T-cell (primary cell): ENCODE data around the gene KCNMB1. TPM values are rescaled to one million over a fixed set of nuclear protein-coding genes. Genes with fewer than 3 reads are reported as not detected.

Experiments used
- ATAC-seq, 4 experiments: fragments of 200-7000 bp in 3 of 4; fragments of 150-1000 bp in 1 of 4; cut with Tn5 transposase; replicated peaks in 1 of 4; 1 replicate in 3 of 4; 2 replicates in 1 of 4; pipeline ENCODE4 v1.10.0; 2021; ENCODE audit warnings: moderate library complexity in 3 of 4, mild to moderate bottlenecking in 2 of 4, moderate number of reproducible peaks in 1 of 4
- CTCF ChIA-PET, 2 donors: fragments of 300-600 bp; sonication (Branson Sonifier 250); formaldehyde crosslinking; loops; one replicate each; lab custom pipeline; 2022; ENCODE audit warnings: antibody characterized with exemption in 2 of 2; lab: Charles Lee
- POLR2A ChIA-PET, 2 donors: fragments of 300-600 bp; sonication (Branson Sonifier 250); formaldehyde crosslinking; loops; one replicate each; lab custom pipeline; 2022; ENCODE audit warnings: antibody characterized with exemption in 2 of 2; lab: Charles Lee
- DNase-seq, 35 experiments: peaks; one replicate each; pipeline versions ENCODE4 v3.0.0 to v3.0.0-alpha.2; 2013 to 2023
- H3K27ac ChIP-seq: one replicate; pipeline ENCODE4 v1.5.1; 2013; ENCODE audit warnings: low read length
- H3K27me3 ChIP-seq, 2 experiments: replicated peaks in 1 of 2; 1 replicate in 1 of 2; 2 replicates in 1 of 2; pipeline versions ENCODE4 v1.6.1 to v1.7.0; 2013; ENCODE audit warnings: low read length in 1 of 2, mixed read lengths in 1 of 2; ENCODE audit not compliant: control insufficient read depth in 2 of 2, insufficient read depth in 2 of 2; ENCODE audit errors: extremely low read depth in 1 of 2
- H3K36me3 ChIP-seq, 2 donors: 1 replicate in 1 of 2; 2 replicates in 1 of 2; pipeline versions ENCODE4 v1.6.1 to v1.7.0; 2013; ENCODE audit warnings: low read length in 1 of 2; ENCODE audit not compliant: control insufficient read depth in 2 of 2, insufficient read depth in 1 of 2; ENCODE audit errors: extremely low read depth in 1 of 2
- H3K4me1 ChIP-seq, 2 experiments: 1 replicate in 1 of 2; 2 replicates in 1 of 2; pipeline versions ENCODE4 v1.6.1 to v1.7.0; 2013; ENCODE audit warnings: low read length in 2 of 2, mixed read lengths in 1 of 2; ENCODE audit not compliant: insufficient read depth in 2 of 2, control insufficient read depth in 1 of 2; ENCODE audit errors: extremely low read depth in 1 of 2
- H3K4me3 ChIP-seq, 2 donors: 1 replicate in 1 of 2; 2 replicates in 1 of 2; pipeline versions ENCODE4 v1.5.1 to v1.7.0; 2013; ENCODE audit warnings: mild to moderate bottlenecking in 2 of 2, low read length in 1 of 2, moderate library complexity in 1 of 2; ENCODE audit not compliant: control insufficient read depth in 1 of 2; ENCODE audit errors: extremely low read depth in 1 of 2
- H3K9me3 ChIP-seq: 2 replicates; pipeline ENCODE4 v1.7.0; 2013
- H3K27ac Mint-ChIP-seq, 2 donors: one replicate each; pipeline ENCODE4 v1.8.0; 2020 to 2021; ENCODE audit warnings: mild to moderate bottlenecking in 2 of 2, mixed read lengths in 2 of 2
- H3K27me3 Mint-ChIP-seq, 2 donors: one replicate each; pipeline ENCODE4 v1.8.0; 2021 to 2022; ENCODE audit warnings: mixed read lengths in 2 of 2
- H3K36me3 Mint-ChIP-seq: one replicate; pipeline ENCODE4 v1.8.0; 2021; ENCODE audit warnings: mixed read lengths
- H3K4me1 Mint-ChIP-seq, 3 donors: one replicate each; pipeline ENCODE4 v1.8.0; 2020 to 2022; ENCODE audit warnings: mixed read lengths in 3 of 3, mild to moderate bottlenecking in 1 of 3
- H3K4me3 Mint-ChIP-seq, 3 donors: one replicate each; pipeline ENCODE4 v1.8.0; 2020 to 2022; ENCODE audit warnings: mild to moderate bottlenecking in 3 of 3, mixed read lengths in 3 of 3, moderate library complexity in 3 of 3
- H3K9me3 Mint-ChIP-seq, 3 donors: one replicate each; pipeline ENCODE4 v1.8.0; 2020 to 2022; ENCODE audit warnings: mixed read lengths in 3 of 3
- WGBS: methylation state at CpG from one replicate; pipeline ENCODE4 v1.1.5; 2013; ENCODE audit warnings: missing lambda C conversion rate; ENCODE audit not compliant: insufficient coverage; 5-methylcytosine and 5-hydroxymethylcytosine counted together
- total RNA-seq, 35 experiments: library from RNA in 6 of 35; stranded (reverse) in 6 of 35; fragments of 120-200 nt in 1 of 35; gene quantifications; one replicate each; pipeline versions ENCODE4 v1.2.1 to v1.2.4 and lab custom pipeline; 2013 to 2026

KCNMB1 gene
- total RNA-seq, 5 donors from 2014 or later (not counting 1 experiment from before 2014, with no cell fraction given): not detected

DNA sequence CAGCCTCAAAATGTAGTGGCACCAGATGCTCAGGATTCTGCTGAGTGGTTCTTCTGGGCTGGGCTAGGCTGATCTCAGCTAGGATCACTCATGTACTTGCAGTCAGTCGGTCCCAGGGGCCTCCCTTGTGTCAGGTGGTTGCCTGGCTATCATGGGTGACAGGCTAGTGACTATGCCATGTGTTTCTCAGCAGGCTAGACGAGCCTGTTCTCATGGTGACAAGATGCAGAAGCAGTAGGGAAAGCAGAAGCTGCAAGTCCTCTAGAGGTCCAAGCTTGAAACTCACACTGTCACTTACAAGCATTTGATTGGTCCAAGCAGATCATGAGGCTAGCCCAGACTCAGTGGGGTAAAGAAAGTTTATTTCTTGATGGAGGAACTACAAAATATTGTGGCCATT lies 15.2 kb upstream of the KCNMB1 start:
- Histone ChIP-seq H3K36me3 (no peaks in the 10 kb centered on the region), H3K4me3 (no peak overlapping the region), H3K27ac (no peak overlapping the region), H3K9me3 (no peaks in the 10 kb centered on the region), H3K4me1 (no peaks in the 10 kb centered on the region), H3K27me3 (peaks cover 0 to 3% of the 10 kb centered on the region in 2 experiments)
- DNase-seq (peak in 1 of 35 experiments; percentile 20), ATAC-seq (no peak)
- H3K36me3 Mint-ChIP-seq: no peaks in the 10 kb centered on the region
- no peak overlapping the region for H3K4me3 Mint-ChIP-seq
- WGBS: 42% methylated on average over 1 of the region's 2 CpGs
- peaks cover 0 to 3% (median 0%) of the 10 kb centered on the region in 3 donors for H3K9me3 Mint-ChIP-seq
- peaks cover 0 to 3% of the 10 kb centered on the region in 2 donors for H3K27me3 Mint-ChIP-seq
- H3K27ac Mint-ChIP-seq: no peak overlapping the region
- H3K4me1 Mint-ChIP-seq: peaks cover 0 to 9% (median 1%) of the 10 kb centered on the region in 3 donors
- ChIA-PET CTCF (interaction anchor here in 1 of 2 donors (0.7 to 1.0 kb wide), 2 partner anchors 10 to 17 kb away, joined by 3 to 4 read pairs; no protein-coding TSS in a partner anchor), POLR2A (no interaction called here)

DNA sequence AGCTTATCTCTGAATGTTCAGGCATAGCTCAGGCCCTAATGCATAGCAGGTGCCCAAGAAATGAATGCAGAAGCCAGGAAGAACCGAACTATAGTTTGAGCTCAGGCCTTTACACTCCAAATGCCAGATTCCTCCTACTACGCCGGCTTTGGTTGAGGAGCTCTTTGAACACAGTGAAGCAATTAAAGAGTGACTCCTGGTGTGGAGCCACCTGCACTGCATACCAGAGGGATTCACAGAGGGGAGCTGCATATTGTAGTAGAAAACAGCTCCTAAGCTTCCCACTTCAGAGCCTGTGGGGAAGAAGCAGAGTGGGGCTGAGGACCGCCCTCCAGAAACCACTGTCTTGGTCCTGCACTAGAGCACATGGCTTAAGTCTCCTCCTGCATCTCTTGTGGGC lies 14.5 kb upstream of the KCNMB1 start:
- no peak for DNase-seq
- no peaks in the 10 kb centered on the region for H3K36me3 Mint-ChIP-seq
- H3K4me3 ChIP-seq: no peak overlapping the region
- no peak overlapping the region for H3K4me3 Mint-ChIP-seq
- no peak for ATAC-seq
- H3K27me3 Mint-ChIP-seq: peaks cover 0 to 3% of the 10 kb centered on the region in 2 donors
- peaks cover 0 to 3% (median 0%) of the 10 kb centered on the region in 3 donors for H3K9me3 Mint-ChIP-seq
- no peaks in the 10 kb centered on the region for H3K9me3 ChIP-seq
- ChIA-PET CTCF (interaction anchor here in 1 of 2 donors (0.7 kb wide), 1 partner anchor 18 kb away, joined by 3 read pairs; no protein-coding TSS in a partner anchor), POLR2A (no interaction called here)
- no peaks in the 10 kb centered on the region for H3K36me3 ChIP-seq
- no peaks in the 10 kb centered on the region for H3K4me1 ChIP-seq
- H3K27me3 ChIP-seq: peaks cover 0 to 3% of the 10 kb centered on the region in 2 experiments
- H3K27ac Mint-ChIP-seq: no peak overlapping the region
- WGBS: no CpG with 5 or more reads among the region's 4 CpGs
- peaks cover 0 to 9% (median 1%) of the 10 kb centered on the region in 3 donors for H3K4me1 Mint-ChIP-seq
- no peak overlapping the region for H3K27ac ChIP-seq

DNA sequence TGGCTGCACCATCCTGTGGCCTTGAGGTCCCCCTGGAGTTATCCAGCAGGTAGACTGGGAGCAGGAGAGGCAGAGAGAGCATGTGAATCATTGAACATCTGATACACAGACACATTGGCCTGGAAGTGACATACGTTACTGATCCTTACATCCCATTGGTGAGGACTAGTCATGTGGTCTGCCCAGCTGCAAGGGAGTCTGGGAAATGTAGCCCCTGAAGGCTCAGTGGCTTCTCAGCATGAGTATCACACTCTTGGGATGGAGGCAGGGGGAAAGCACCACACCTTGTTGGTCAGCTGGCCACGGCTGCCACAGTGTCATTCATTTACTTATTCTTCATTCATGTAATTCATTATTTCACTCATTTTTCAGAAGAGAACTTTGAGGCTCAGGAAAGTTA lies 13.3 kb upstream of the KCNMB1 start:
- H3K9me3 ChIP-seq: no peaks in the 10 kb centered on the region
- DNase-seq (no peak), ATAC-seq (no peak)
- H3K27ac ChIP-seq: no peak overlapping the region
- Mint-ChIP-seq H3K9me3 (peaks cover 0 to 3% (median 0%) of the 10 kb centered on the region in 3 donors), H3K27ac (no peak overlapping the region), H3K36me3 (no peaks in the 10 kb centered on the region), H3K4me3 (no peak overlapping the region), H3K4me1 (peaks cover 0 to 9% (median 1%) of the 10 kb centered on the region in 3 donors), H3K27me3 (peaks cover 0 to 3% of the 10 kb centered on the region in 2 donors)
- H3K36me3 ChIP-seq: no peaks in the 10 kb centered on the region
- H3K4me1 ChIP-seq: no peaks in the 10 kb centered on the region
- POLR2A ChIA-PET: interaction anchor here in 1 of 2 donors (0.6 kb wide), 1 partner anchor 78 kb away, joined by 4 read pairs; no protein-coding TSS in a partner anchor
- WGBS: 100% methylated on average over 1 of the region's 2 CpGs
- no peak overlapping the region for H3K4me3 ChIP-seq
- H3K27me3 ChIP-seq: peaks cover 0 to 3% of the 10 kb centered on the region in 2 experiments
- CTCF ChIA-PET: interaction anchor here in 1 of 2 donors (0.6 kb wide), 1 partner anchor 18 kb away, joined by 3 read pairs; no protein-coding TSS in a partner anchor

DNA sequence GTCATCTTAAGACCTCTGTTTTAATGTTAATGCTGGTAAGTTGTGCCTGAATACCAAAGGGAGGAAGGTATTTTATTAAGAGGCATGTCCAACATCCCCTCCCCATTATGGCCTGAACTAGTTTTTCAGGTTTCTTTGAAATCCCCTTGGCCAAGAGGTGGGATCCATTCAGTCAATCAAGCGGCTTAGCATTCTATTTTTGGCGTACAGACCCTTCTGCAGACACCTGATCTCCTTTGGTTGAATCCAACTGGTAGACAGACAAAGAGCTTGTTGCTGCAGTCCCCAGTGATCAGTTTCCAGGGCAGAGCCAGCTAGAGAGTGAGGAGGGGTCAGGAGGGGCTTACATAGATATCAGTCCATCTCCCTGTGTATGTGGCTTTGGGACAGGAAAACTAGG lies 7.9 kb upstream of the KCNMB1 start:
- DNase-seq: no peak
- no peak for ATAC-seq
- ChIA-PET POLR2A (interaction anchor here in 1 of 2 donors (0.6 kb wide), 1 partner anchor 167 kb away, joined by 4 read pairs; no protein-coding TSS in a partner anchor), CTCF (no interaction called here)
- Histone ChIP-seq H3K9me3 (no peaks in the 10 kb centered on the region), H3K27me3 (peaks cover 0 to 3% of the 10 kb centered on the region in 2 experiments), H3K4me3 (no peak overlapping the region), H3K36me3 (no peaks in the 10 kb centered on the region), H3K27ac (no peak overlapping the region), H3K4me1 (peaks cover 11 to 12% of the 10 kb centered on the region in 2 experiments)
- Mint-ChIP-seq H3K27me3 (peaks cover 2 to 3% of the 10 kb centered on the region in 2 donors), H3K4me3 (no peak overlapping the region), H3K27ac (no peak overlapping the region), H3K4me1 (peaks cover 19 to 32% (median 28%) of the 10 kb centered on the region in 3 donors), H3K9me3 (peaks cover 0 to 3% (median 0%) of the 10 kb centered on the region in 3 donors), H3K36me3 (no peaks in the 10 kb centered on the region)
- 86% methylated on average over 2 of the region's 2 CpGs for WGBS

DNA sequence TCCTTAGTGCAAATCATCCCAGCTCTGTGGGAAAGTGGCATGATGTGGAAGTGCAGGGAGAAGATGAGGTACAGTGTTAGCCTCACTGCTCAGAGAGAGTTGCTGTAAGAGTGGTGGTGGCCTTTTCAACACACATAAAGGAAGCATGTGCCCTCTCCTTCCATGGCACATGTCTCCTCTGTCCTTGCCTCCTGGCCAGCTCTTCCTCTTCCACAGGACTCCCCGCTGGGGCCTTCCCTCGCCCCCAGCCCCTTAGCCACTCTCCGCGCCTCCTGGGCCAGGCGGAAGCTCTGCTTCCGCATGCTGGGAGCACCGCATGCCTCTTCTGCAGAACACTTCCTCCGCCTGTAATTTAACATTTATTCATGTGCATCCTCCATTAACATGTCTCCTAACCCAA lies 4.8 kb upstream of the KCNMB1 start:
- Histone ChIP-seq H3K36me3 (no peaks in the 10 kb centered on the region), H3K27me3 (peaks cover 0 to 3% of the 10 kb centered on the region in 2 experiments), H3K27ac (peak overlapping the region; percentile 36), H3K4me3 (no peak overlapping the region), H3K4me1 (peaks cover 13 to 16% of the 10 kb centered on the region in 2 experiments), H3K9me3 (no peaks in the 10 kb centered on the region)
- peak in 1 of 35 experiments; percentile 6 for DNase-seq
- Mint-ChIP-seq H3K27me3 (peaks cover 3 to 9% of the 10 kb centered on the region in 2 donors), H3K4me3 (peak overlapping the region; percentile 50 to 79 (median 55)), H3K9me3 (no peaks in the 10 kb centered on the region), H3K36me3 (no peaks in the 10 kb centered on the region), H3K27ac (peak overlapping the region; percentile 72 to 91), H3K4me1 (peaks cover 23 to 39% (median 27%) of the 10 kb centered on the region in 3 donors)
- POLR2A ChIA-PET: interaction anchor here in 1 of 2 donors (0.6 kb wide), 1 partner anchor 22 kb away, joined by 4 read pairs; no protein-coding TSS in a partner anchor
- WGBS: 85% methylated on average over 4 of the region's 8 CpGs
- peak; percentile 21 to 49 (median 26) for ATAC-seq
- CTCF ChIA-PET: no interaction called here

DNA sequence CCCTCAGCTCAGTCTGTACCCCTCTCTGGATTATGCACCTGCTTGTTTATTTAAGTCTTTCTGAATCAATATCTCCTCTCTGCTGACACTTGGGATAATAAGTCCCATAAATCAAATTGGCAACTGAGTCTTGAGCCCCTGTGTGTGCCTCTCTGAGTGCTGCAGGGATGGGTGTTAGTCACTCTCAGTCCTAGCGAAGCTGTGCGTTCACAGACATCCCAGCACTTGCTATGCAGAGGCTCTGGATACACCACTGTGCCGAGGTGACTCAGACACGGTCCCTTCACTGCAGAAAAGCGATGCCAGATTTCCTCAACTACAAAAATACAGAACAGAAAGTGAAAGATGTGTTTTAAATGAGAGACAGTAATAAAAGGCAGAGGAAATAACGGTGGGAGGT lies 4.1 kb upstream of the KCNMB1 start:
- peak overlapping the region; percentile 36 for H3K27ac ChIP-seq
- WGBS: 17% methylated on average over 2 of the region's 6 CpGs
- CTCF ChIA-PET: interaction anchor here in 1 of 2 donors (1.9 kb wide), 1 partner anchor 40 kb away, joined by 4 read pairs; no protein-coding TSS in a partner anchor
- ATAC-seq (peak; percentile 78 to 85 (median 79)), DNase-seq (peak in 6 of 35 experiments; percentile 4 to 33 (median 18))
- no peaks in the 10 kb centered on the region for H3K36me3 Mint-ChIP-seq
- H3K9me3 Mint-ChIP-seq: no peaks in the 10 kb centered on the region
- no peak overlapping the region for H3K4me3 ChIP-seq
- no peaks in the 10 kb centered on the region for H3K36me3 ChIP-seq
- peaks cover 0 to 3% of the 10 kb centered on the region in 2 experiments for H3K27me3 ChIP-seq
- peak overlapping the region; percentile 62 to 91 for H3K27ac Mint-ChIP-seq
- H3K4me3 Mint-ChIP-seq: peak overlapping the region; percentile 50 to 79 (median 55)
- H3K9me3 ChIP-seq: no peaks in the 10 kb centered on the region
- H3K4me1 Mint-ChIP-seq: peaks cover 23 to 43% (median 27%) of the 10 kb centered on the region in 3 donors
- POLR2A ChIA-PET: no interaction called here
- H3K4me1 ChIP-seq: peaks cover 13 to 18% of the 10 kb centered on the region in 2 experiments
- peaks cover 5 to 11% of the 10 kb centered on the region in 2 donors for H3K27me3 Mint-ChIP-seq
